Naive thymus-derived CD4-positive, alpha-beta T cell (primary cell): Measurements from ENCODE around the gene BNIPL. TPM values are rescaled to one million over a fixed set of nuclear protein-coding genes. Genes with fewer than 3 reads are reported as not detected.

Experiments
- ATAC-seq: fragments of 150-1000 bp; cut with Tn5 transposase; 2 replicates; pipeline ENCODE4 v1.10.0; 2021; ENCODE audit warnings: mild to moderate bottlenecking, moderate library complexity
- CTCF ChIA-PET: fragments of 350-600 bp; sonication (Branson Sonifier 250); formaldehyde crosslinking; loops from one replicate; lab custom pipeline; 2021; ENCODE audit warnings: antibody characterized with exemption; lab: Charles Lee
- POLR2A ChIA-PET: fragments of 350-600 bp; sonication (Branson Sonifier 250); formaldehyde crosslinking; loops from one replicate; lab custom pipeline; 2021; ENCODE audit warnings: antibody characterized with exemption, inconsistent platforms; lab: Charles Lee
- DNase-seq, 9 donors: peaks; one replicate each; pipeline versions ENCODE4 v3.0.0 to v3.0.0-alpha.2; 2020 to 2022; ENCODE audit warnings: mixed read lengths in 1 of 9
- H3K27ac ChIP-seq: one replicate; pipeline ENCODE4 v1.7.0; 2013; ENCODE audit warnings: mild to moderate bottlenecking, low read depth, low read length, moderate library complexity
- H3K27me3 ChIP-seq, 2 donors: one replicate each; pipeline ENCODE4 v1.7.0; 2013; ENCODE audit warnings: low read length in 2 of 2, mild to moderate bottlenecking in 2 of 2, moderate library complexity in 2 of 2; ENCODE audit not compliant: control insufficient read depth in 2 of 2, insufficient read depth in 2 of 2
- H3K36me3 ChIP-seq, 3 experiments: 1 replicate in 2 of 3; 2 replicates in 1 of 3; pipeline ENCODE4 v1.7.0; 2013; ENCODE audit warnings: low read length in 3 of 3, mild to moderate bottlenecking in 3 of 3, moderate library complexity in 1 of 3; ENCODE audit not compliant: insufficient read depth in 3 of 3, control insufficient read depth in 2 of 3
- H3K4me1 ChIP-seq, 2 donors: one replicate each; pipeline ENCODE4 v1.7.0; 2013; ENCODE audit warnings: low read length in 2 of 2, mild to moderate bottlenecking in 2 of 2, moderate library complexity in 1 of 2; ENCODE audit not compliant: control insufficient read depth in 2 of 2, insufficient read depth in 2 of 2
- H3K4me3 ChIP-seq: 2 replicates; pipeline ENCODE4 v1.7.0; 2013; ENCODE audit warnings: mild to moderate bottlenecking, low read length
- H3K9me3 ChIP-seq, 3 experiments: 1 replicate in 2 of 3; 2 replicates in 1 of 3; pipeline ENCODE4 v1.7.0; 2013; ENCODE audit warnings: low read length in 3 of 3; ENCODE audit not compliant: control insufficient read depth in 2 of 3
- H3K27ac Mint-ChIP-seq, 9 donors: one replicate each; pipeline ENCODE4 v1.8.0; 2020 to 2022; ENCODE audit warnings: mixed read lengths in 9 of 9, mild to moderate bottlenecking in 8 of 9, moderate library complexity in 5 of 9, inconsistent platforms in 2 of 9
- H3K27me3 Mint-ChIP-seq, 5 donors: one replicate each; pipeline ENCODE4 v1.8.0; 2021 to 2022; ENCODE audit warnings: mixed read lengths in 5 of 5, mild to moderate bottlenecking in 1 of 5
- H3K36me3 Mint-ChIP-seq, 5 donors: one replicate each; pipeline ENCODE4 v1.8.0; 2020 to 2022; ENCODE audit warnings: mixed read lengths in 5 of 5, mild to moderate bottlenecking in 3 of 5, inconsistent platforms in 1 of 5
- H3K4me1 Mint-ChIP-seq, 7 donors: one replicate each; pipeline ENCODE4 v1.8.0; 2020 to 2022; ENCODE audit warnings: mixed read lengths in 7 of 7, mild to moderate bottlenecking in 3 of 7, inconsistent platforms in 1 of 7
- H3K4me3 Mint-ChIP-seq, 10 donors: one replicate each; pipeline ENCODE4 v1.8.0; 2020 to 2022; ENCODE audit warnings: mild to moderate bottlenecking in 10 of 10, mixed read lengths in 10 of 10, moderate library complexity in 6 of 10, inconsistent platforms in 2 of 10
- H3K9me3 Mint-ChIP-seq, 11 donors: one replicate each; pipeline ENCODE4 v1.8.0; 2020 to 2022; ENCODE audit warnings: mixed read lengths in 11 of 11, mild to moderate bottlenecking in 4 of 11, inconsistent platforms in 1 of 11, moderate library complexity in 1 of 11
- intact Hi-C, 2 donors: fragments of 100-400 bp; cut with micrococcal nuclease; formaldehyde crosslinking; loops; one replicate each; pipeline ENCODE4 v1.15.1; 2023
- polyA plus RNA-seq, 2 donors: library from polyadenylated mRNA; unstranded; fragments of 300-500 nt; fragmentation: Illumina TruSeq; gene quantifications; one replicate each; pipeline ENCODE4 v1.2.3, GENCODE V29; 2021
- total RNA-seq, 6 experiments: library from RNA in 5 of 6; stranded (reverse) in 5 of 6; gene quantifications; 1 replicate in 5 of 6; 2 replicates in 1 of 6; pipeline ENCODE4 v1.2.3 and lab custom pipeline; 2021 to 2026

The BNIPL gene
- total RNA-seq = 1 to 10 TPM in 4 of 5 experiments, under 1 TPM in 1; 0.37 to 9.4 (median 1.9) TPM
- polyA plus RNA-seq = under 1 TPM; 0.08 to 0.17 TPM
- 1.1 reads per million for total RNA-seq (lab: John Stamatoyannopoulos, UW)

GRCh38 chr1:151036356-151036755 lies at the start of gene BNIPL:
BNIPL (plus strand) TSS chr1:151036586; CDS start chr1:151036726, 140 bp downstream.
- ChIA-PET CTCF (interaction anchor here (1.0 kb wide), 2 partner anchors 20 to 23 kb away, joined by 3 to 4 read pairs; partner anchors contain the start of gene CDC42SE1), POLR2A (interaction anchor here (1.1 to 3.1 kb wide), 4 partner anchors 11 to 22 kb away, joined by 3 to 7 read pairs (median 5); partner anchors contain the start of gene C1orf56)
- Histone ChIP-seq H3K9me3 (no peaks in the 10 kb centered on the region), H3K36me3 (peaks cover 0 to 28% (median 8%) of the 10 kb centered on the region in 3 experiments), H3K4me1 (no peaks in the 10 kb centered on the region), H3K27ac (no peak within 1 kb of the TSS), H3K4me3 (no peak within 1 kb of the TSS), H3K27me3 (no peaks in the 10 kb centered on the region)
- Mint-ChIP-seq H3K9me3 (no peaks in the 10 kb centered on the region), H3K36me3 (peaks cover 15 to 36% (median 22%) of the 10 kb centered on the region in 5 donors), H3K4me1 (peaks cover 5 to 33% (median 19%) of the 10 kb centered on the region in 7 donors), H3K4me3 (no peak within 1 kb of the TSS), H3K27me3 (no peaks in the 10 kb centered on the region), H3K27ac (peak within 1 kb of the TSS; percentile 47 to 82 (median 68))
- no peak for DNase-seq
- intact Hi-C loops = no loop called here
- no peak for ATAC-seq

GRCh38 chr1:150987924-150988323 lies 48.5 kb upstream of the BNIPL start:
- H3K9me3 ChIP-seq = no peaks in the 10 kb centered on the region
- H3K27me3 ChIP-seq = no peaks in the 10 kb centered on the region
- CTCF ChIA-PET = interaction anchor here (0.5 to 0.9 kb wide), 2 partner anchors 18 to 29 kb away, joined by 3 read pairs; no protein-coding TSS in a partner anchor
- no peaks in the 10 kb centered on the region for H3K27me3 Mint-ChIP-seq
- no peaks in the 10 kb centered on the region for H3K4me1 ChIP-seq
- H3K4me1 Mint-ChIP-seq = peaks cover 0 to 17% (median 10%) of the 10 kb centered on the region in 7 donors
- no peaks in the 10 kb centered on the region for H3K36me3 Mint-ChIP-seq
- DNase-seq (no peak), ATAC-seq (no peak)
- intact Hi-C loops = no loop called here
- no peak overlapping the region for H3K27ac ChIP-seq
- H3K4me3 Mint-ChIP-seq = no peak overlapping the region
- H3K27ac Mint-ChIP-seq = peak overlapping the region in 3 of 9 donors; percentile 13 to 67 (median 19)
- no peaks in the 10 kb centered on the region for H3K36me3 ChIP-seq
- POLR2A ChIA-PET = interaction anchor here (0.5 to 1.5 kb wide), 4 partner anchors 10 to 276 kb away, joined by 3 to 4 read pairs (median 4); partner anchors contain the start of gene MINDY1
- no peaks in the 10 kb centered on the region for H3K9me3 Mint-ChIP-seq
- no peak overlapping the region for H3K4me3 ChIP-seq

GRCh38 chr1:150992626-150993025 lies 43.8 kb upstream of the BNIPL start:
- Histone ChIP-seq H3K27me3 (no peaks in the 10 kb centered on the region), H3K4me1 (peaks cover 3 to 7% of the 10 kb centered on the region in 2 donors), H3K4me3 (no peak overlapping the region), H3K27ac (no peak overlapping the region), H3K36me3 (peaks cover 0 to 21% (median 0%) of the 10 kb centered on the region in 3 experiments), H3K9me3 (no peaks in the 10 kb centered on the region)
- no peak for ATAC-seq
- Mint-ChIP-seq H3K36me3 (peaks cover 0 to 9% (median 9%) of the 10 kb centered on the region in 5 donors), H3K27ac (peak overlapping the region in 4 of 9 donors; percentile 0 to 46 (median 24)), H3K4me3 (no peak overlapping the region), H3K4me1 (peaks cover 5 to 20% (median 17%) of the 10 kb centered on the region in 7 donors), H3K27me3 (no peaks in the 10 kb centered on the region), H3K9me3 (no peaks in the 10 kb centered on the region)
- ChIA-PET POLR2A (no interaction called here), CTCF (interaction anchor here (1.9 to 7.8 kb wide), 3 partner anchors 8 to 14 kb away, joined by 5 to 56 read pairs (median 29); partner anchors contain the start of gene MINDY1)
- no peak for DNase-seq
- intact Hi-C loops = loop anchor here in 1 of 2 donors (10.0 kb wide), 2 partner anchors 158 to 528 kb away; no protein-coding TSS in a partner anchor

- ATAC-seq = no peak
- CTCF ChIA-PET = interaction anchor here (0.6 to 7.8 kb wide), 4 partner anchors 12 to 66 kb away, joined by 3 to 56 read pairs (median 18); partner anchors contain the start of genes CDC42SE1, MINDY1 and MLLT11
- no peak overlapping the region for H3K4me3 Mint-ChIP-seq
- H3K36me3 ChIP-seq = peaks cover 0 to 38% (median 0%) of the 10 kb centered on the region in 3 experiments
- POLR2A ChIA-PET = interaction anchor here (1.0 to 2.7 kb wide), 4 partner anchors 10 to 163 kb away, joined by 3 to 20 read pairs (median 6); partner anchors contain the start of genes ANXA9 and MINDY1
- H3K4me1 ChIP-seq = peaks cover 3 to 7% of the 10 kb centered on the region in 2 donors
- intact Hi-C loops = loop anchor here in 1 of 2 donors (10.0 kb wide), 2 partner anchors 159 to 529 kb away; no protein-coding TSS in a partner anchor
- no peaks in the 10 kb centered on the region for H3K9me3 ChIP-seq
- H3K36me3 Mint-ChIP-seq = peaks cover 2 to 21% (median 9%) of the 10 kb centered on the region in 5 donors
- peaks cover 0 to 15% (median 12%) of the 10 kb centered on the region in 7 donors for H3K4me1 Mint-ChIP-seq
- no peak for DNase-seq
- no peak overlapping the region for H3K4me3 ChIP-seq
- peak overlapping the region in 8 of 9 donors; percentile 24 to 85 (median 69) for H3K27ac Mint-ChIP-seq
- no peak overlapping the region for H3K27ac ChIP-seq
- no peaks in the 10 kb centered on the region for H3K27me3 ChIP-seq
- no peaks in the 10 kb centered on the region for H3K27me3 Mint-ChIP-seq
- H3K9me3 Mint-ChIP-seq = no peaks in the 10 kb centered on the region
Observed at GRCh38 chr1:150994248-150994647, 42.1 kb upstream of the BNIPL start.

- Mint-ChIP-seq H3K9me3 (no peaks in the 10 kb centered on the region), H3K4me3 (no peak overlapping the region), H3K27ac (peak overlapping the region in 8 of 9 donors; percentile 14 to 91 (median 63)), H3K36me3 (peaks cover 2 to 23% (median 10%) of the 10 kb centered on the region in 5 donors), H3K27me3 (no peaks in the 10 kb centered on the region), H3K4me1 (peaks cover under 1 to 21% (median 17%) of the 10 kb centered on the region in 7 donors)
- no peaks in the 10 kb centered on the region for H3K9me3 ChIP-seq
- ChIA-PET POLR2A (interaction anchor here (1.1 to 2.7 kb wide), 3 partner anchors 9 to 14 kb away, joined by 4 to 20 read pairs (median 8); partner anchors contain the start of genes ANXA9 and MINDY1), CTCF (interaction anchor here (0.6 to 7.8 kb wide), 9 partner anchors 9 to 913 kb away, joined by 3 to 56 read pairs (median 4); partner anchors contain the start of genes CDC42SE1, MINDY1 and MLLT11)
- H3K4me3 ChIP-seq = no peak overlapping the region
- no peak for DNase-seq
- peaks cover 3 to 18% of the 10 kb centered on the region in 2 donors for H3K4me1 ChIP-seq
- no peak for ATAC-seq
- no peaks in the 10 kb centered on the region for H3K27me3 ChIP-seq
- H3K27ac ChIP-seq = peak overlapping the region; percentile 41
- peaks cover 0 to 50% (median 9%) of the 10 kb centered on the region in 3 experiments for H3K36me3 ChIP-seq
- intact Hi-C loops = loop anchor here in 1 of 2 donors (10.0 kb wide), 2 partner anchors 161 to 531 kb away; no protein-coding TSS in a partner anchor
Observed at GRCh38 chr1:150995460-150995859, 40.9 kb upstream of the BNIPL start.

- H3K36me3 Mint-ChIP-seq = peaks cover 2 to 28% (median 13%) of the 10 kb centered on the region in 5 donors
- H3K27me3 Mint-ChIP-seq = no peaks in the 10 kb centered on the region
- Histone ChIP-seq H3K4me3 (no peak overlapping the region), H3K27ac (peak overlapping the region; percentile 41), H3K4me1 (peaks cover 3 to 21% of the 10 kb centered on the region in 2 donors), H3K27me3 (no peaks in the 10 kb centered on the region), H3K36me3 (peaks cover 0 to 53% (median 9%) of the 10 kb centered on the region in 3 experiments), H3K9me3 (no peaks in the 10 kb centered on the region)
- ChIA-PET POLR2A (interaction anchor here (0.6 to 2.7 kb wide), 5 partner anchors 9 to 509 kb away, joined by 3 to 20 read pairs (median 4); partner anchors contain the start of genes ANXA9 and MINDY1), CTCF (interaction anchor here (0.6 to 7.8 kb wide), 10 partner anchors 10 to 229 kb away, joined by 3 to 56 read pairs (median 4); partner anchors contain the start of genes CDC42SE1, MINDY1 and MLLT11)
- DNase-seq (peak in 2 of 9 donors; percentile 22 to 41), ATAC-seq (peak; percentile 75)
- no peaks in the 10 kb centered on the region for H3K9me3 Mint-ChIP-seq
- intact Hi-C loops = loop anchor here in 1 of 2 donors (1.0 to 10.0 kb wide), 4 partner anchors 8 to 531 kb away; no protein-coding TSS in a partner anchor
- peak overlapping the region; percentile 19 to 91 (median 69) for H3K27ac Mint-ChIP-seq
- H3K4me3 Mint-ChIP-seq = no peak overlapping the region
- peaks cover 5 to 25% (median 21%) of the 10 kb centered on the region in 7 donors for H3K4me1 Mint-ChIP-seq
Observed at GRCh38 chr1:150995896-150996295, 40.5 kb upstream of the BNIPL start.
